ENCODE data around the gene DNAJA4.
A peak's percentile ranks its signal among the peaks of the same experiment; 100 is the strongest.

Gene DNAJA4

DNA sequence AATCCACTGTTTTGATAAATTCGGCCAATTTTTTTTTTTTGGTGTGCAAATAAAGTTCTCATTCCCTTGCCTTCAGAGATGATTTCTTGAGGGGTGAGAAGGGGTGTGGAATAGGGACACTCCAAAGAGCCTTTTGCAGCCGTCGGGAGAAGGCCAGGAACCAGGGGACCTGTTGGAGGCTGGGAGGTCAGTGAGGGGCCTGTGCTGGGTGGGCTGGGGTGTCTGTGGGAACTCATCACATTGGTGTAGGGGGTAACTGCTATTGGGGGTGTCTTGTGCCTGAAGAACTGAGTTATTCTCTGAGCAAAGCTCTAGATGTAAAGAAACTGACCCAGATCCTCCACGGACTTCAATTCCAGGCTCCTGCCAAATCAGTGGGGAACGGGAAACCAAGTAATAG lies 48.6 kb downstream of the DNAJA4 start:
- no peak overlapping the region for H3K4me3 ChIP-seq (replicated peaks; ENCODE audit: low read depth, low read length)
- TF ChIP-seq, protein P1, sequence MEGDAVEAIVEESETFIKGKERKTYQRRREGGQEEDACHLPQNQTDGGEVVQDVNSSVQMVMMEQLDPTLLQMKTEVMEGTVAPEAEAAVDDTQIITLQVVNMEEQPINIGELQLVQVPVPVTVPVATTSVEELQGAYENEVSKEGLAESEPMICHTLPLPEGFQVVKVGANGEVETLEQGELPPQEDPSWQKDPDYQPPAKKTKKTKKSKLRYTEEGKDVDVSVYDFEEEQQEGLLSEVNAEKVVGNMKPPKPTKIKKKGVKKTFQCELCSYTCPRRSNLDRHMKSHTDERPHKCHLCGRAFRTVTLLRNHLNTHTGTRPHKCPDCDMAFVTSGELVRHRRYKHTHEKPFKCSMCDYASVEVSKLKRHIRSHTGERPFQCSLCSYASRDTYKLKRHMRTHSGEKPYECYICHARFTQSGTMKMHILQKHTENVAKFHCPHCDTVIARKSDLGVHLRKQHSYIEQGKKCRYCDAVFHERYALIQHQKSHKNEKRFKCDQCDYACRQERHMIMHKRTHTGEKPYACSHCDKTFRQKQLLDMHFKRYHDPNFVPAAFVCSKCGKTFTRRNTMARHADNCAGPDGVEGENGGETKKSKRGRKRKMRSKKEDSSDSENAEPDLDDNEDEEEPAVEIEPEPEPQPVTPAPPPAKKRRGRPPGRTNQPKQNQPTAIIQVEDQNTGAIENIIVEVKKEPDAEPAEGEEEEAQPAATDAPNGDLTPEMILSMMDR (IDR thresholded peaks at IDR 0.05; ENCODE audit: low read depth, low read length, missing control alignments), result no peak
- DNase-seq (ENCODE audit: extremely low read depth, low read depth), result no peak

DNA sequence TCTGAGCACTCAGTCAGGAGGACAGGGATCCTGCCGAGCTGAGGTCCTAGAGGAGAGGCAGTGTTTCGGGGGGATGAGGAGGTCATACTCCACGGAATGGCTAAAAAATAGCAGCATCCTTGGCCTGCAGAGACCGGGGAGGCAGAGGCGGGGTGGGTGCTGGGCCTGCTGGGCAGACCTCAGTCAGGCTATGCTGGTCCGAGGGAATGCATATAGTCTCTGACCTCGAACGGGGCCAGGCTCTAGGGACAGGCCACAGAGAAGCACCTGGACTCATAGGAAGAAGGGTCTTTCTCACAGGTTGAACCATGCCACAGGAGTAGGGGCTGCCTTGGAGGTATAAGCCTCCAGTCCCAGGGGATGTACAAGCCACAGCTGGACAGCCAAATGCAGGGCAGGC lies 49.0 kb downstream of the DNAJA4 start:
- DNase-seq (ENCODE audit: extremely low read depth, low read depth), result no peak
- TF ChIP-seq, protein P1 (IDR thresholded peaks at IDR 0.05; ENCODE audit: low read depth, low read length, missing control alignments), result no peak
- no peak overlapping the region for H3K4me3 ChIP-seq (replicated peaks; ENCODE audit: low read depth, low read length)

DNA sequence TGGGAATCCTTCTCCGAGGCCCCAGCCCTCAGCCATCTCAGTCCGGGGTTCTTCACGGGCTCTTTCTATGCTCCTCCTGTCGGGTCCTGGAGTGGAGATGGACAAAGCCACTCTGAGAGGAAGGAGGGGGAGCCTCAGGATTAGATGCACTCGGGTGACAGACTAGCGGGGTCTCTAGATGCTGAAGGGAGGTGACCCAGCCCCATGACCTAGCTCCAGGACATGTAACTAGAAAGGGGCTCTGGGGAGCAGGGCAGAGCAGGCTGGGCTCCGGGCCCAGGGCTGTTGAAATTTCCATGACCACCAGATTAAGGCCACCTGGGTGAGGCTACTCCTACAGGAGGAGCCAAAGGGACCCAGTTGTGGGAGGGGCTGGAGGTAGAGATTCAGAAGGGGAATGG lies 49.8 kb downstream of the DNAJA4 start:
- TF ChIP-seq, protein P1 (IDR thresholded peaks at IDR 0.05; ENCODE audit: low read depth, low read length, missing control alignments), result no peak
- no peak overlapping the region for H3K4me3 ChIP-seq (replicated peaks; ENCODE audit: low read depth, low read length)
- DNase-seq (ENCODE audit: extremely low read depth, low read depth), result no peak

DNA sequence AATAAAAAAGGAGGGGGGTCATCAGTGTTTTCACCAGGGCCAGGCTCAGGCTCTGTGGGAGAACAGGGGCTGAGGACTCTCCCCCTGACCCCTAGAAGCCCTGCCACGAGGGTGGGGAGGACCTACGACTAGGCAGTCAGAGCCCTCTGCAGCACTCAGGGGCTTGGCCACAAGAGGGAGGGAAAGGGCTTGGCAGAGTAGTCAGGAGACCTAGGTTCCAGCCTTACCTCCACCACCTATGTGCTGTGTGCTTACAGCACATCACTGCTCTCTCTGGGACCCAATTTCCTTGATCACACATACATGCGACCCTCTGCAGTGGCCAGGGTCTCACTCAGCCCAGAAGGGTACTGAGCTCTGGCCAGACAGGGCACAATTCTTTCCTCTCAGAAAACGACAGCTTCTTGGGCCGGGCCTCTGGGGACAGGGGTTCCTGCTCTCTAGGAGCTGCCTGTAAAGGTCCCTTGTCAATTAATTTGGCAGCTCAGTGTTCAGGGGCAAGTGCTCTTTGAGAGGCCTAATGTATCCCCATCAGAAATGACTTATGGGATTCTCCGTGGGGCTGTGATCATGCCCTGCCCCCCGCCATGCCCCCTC lies 51.4 kb downstream of the DNAJA4 start:
- TF ChIP-seq, protein P1 (IDR thresholded peaks at IDR 0.05; ENCODE audit: low read depth, low read length, missing control alignments), result peak; percentile 60
- no peak overlapping the region for H3K4me3 ChIP-seq (replicated peaks; ENCODE audit: low read depth, low read length)
- DNase-seq (ENCODE audit: extremely low read depth, low read depth), result no peak

DNA sequence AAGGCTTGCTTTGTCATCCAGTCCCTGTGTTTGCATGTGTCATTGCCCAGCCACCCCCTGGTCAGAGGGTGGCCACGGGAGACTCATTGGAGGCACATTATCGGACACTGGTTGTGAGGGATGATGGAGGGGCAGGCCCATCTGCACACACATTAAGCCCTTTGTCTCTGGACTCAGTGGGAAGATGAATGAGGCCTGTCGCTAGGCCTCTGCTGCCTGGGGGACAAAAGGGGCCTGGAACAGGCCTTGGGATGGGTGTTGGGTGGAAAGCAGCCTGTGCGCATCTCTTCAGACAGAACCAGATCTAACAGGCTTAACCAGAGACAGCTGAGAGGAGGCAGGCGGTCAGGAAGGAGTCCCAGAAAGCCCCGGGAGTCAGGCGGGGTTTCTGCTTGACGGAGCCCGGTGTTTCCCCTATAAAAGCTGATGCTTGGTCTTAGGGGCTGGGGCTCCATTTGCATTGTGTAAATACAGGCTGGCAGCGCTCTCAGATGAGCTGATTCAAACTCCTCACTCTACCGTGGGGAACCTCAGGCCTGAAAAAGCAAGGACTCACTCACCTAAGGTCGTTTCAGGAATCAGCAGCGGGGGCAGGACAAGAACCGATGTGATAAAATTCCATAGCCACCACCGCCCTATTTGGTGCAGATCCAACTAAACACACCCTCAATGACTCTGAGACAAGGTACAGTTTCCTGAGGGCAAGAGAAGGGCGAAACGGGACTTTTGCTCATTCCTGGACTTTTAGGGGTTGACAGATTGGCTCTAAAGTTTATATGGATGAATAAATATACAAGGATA lies 52.1 kb downstream of the DNAJA4 start:
- TF ChIP-seq, protein P1 (IDR thresholded peaks at IDR 0.05; ENCODE audit: low read depth, low read length, missing control alignments), result no peak
- DNase-seq (ENCODE audit: extremely low read depth, low read depth), result no peak
- H3K4me3 ChIP-seq (replicated peaks; ENCODE audit: low read depth, low read length), result no peak overlapping the region

DNA sequence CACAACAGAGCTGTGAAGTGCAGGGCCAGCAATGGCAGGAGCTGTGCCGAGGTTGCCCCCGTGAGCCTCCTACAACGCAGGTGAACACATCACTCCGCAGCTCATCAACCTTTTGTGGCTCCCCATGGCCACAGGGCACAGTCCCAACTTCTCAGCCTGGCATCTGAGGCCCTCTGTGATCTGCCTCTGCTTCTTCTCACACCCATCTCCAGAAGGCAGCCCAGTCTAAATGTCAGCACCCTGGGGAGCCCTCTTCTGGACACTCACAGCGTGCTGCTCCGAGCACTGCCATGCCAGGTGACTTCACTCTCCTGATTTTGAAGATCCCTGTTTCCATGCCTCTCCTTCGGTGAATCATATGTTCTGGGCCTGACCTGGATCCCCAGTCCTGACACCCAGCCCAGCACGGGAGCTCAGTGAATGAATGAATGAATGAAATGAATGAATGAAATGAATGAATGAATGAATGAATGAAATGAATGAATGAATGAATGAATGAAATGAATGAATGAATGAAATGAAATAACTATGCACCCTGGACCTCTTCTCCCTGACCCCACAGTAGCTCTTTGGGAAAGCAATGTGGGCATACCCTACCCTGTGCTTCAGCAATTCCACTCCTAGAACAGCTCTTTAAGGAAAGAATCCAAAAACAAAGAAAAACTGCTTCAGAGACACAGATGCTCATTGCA lies 52.9 kb downstream of the DNAJA4 start:
- TF ChIP-seq, protein P1 (IDR thresholded peaks at IDR 0.05; ENCODE audit: low read depth, low read length, missing control alignments), result no peak
- no peak overlapping the region for H3K4me3 ChIP-seq (replicated peaks; ENCODE audit: low read depth, low read length)
- DNase-seq (ENCODE audit: extremely low read depth, low read depth), result no peak

Data from HFF-Myc (cell line).